Stimulated activated CD4-positive, alpha-beta T cell treated with anti-CD3 and anti-CD28 coated beads, Interleukin-4, amount 100 ng/mL, for 1 hour (primary cell): ENCODE results near the gene BRF1.
"Not testable (repeated sequence)": the region's sequence is repeated elsewhere in the genome, so short reads cannot be mapped to it uniquely, and the experiment has no call there.

Source experiments
- DNase-seq: peaks from one replicate; pipeline ENCODE4 v3.0.0-alpha.2; 2020

The BRF1 gene

DNA sequence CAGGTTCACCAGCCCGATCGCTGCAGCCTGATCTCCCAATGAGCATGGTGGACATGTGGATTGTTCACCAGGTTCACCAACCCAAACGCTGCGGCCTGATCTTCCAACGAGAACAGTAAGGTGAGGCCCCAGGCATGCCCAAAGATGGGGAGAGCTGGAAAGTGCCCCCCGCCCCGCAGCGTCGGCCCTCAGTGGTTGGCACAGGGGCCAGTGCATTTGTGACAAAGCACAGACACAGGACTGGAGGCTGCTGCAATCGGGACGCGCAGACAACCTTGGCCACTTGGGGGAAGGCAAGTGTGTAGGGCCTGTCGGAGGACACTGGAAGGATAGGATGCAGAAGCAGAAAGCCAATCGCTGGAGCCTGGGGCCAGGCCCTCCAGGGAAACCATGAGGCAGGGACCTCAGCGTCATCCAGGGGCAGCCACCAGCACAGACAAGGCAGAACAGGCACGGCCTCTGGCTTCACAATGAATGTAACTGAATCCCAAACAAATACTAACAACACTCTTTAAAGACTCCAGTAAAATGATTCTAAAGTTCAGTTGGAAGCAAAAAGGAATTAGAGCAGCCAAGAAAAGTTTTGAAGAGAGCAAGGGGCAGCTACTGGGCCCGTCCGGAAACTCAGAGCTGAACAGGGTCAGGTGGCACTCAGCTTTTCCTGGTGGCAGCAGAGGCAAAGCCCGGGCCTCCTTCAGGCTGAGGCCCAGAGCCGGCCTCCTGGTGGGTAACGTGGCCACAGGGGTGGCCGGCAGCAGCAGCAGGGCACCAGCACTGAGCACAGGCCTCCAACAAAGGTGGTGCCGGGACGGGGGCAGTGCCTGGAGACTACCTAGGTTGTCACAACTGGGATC, 13.3 kb downstream of the BRF1 start:
- DNase-seq = no peak

DNA sequence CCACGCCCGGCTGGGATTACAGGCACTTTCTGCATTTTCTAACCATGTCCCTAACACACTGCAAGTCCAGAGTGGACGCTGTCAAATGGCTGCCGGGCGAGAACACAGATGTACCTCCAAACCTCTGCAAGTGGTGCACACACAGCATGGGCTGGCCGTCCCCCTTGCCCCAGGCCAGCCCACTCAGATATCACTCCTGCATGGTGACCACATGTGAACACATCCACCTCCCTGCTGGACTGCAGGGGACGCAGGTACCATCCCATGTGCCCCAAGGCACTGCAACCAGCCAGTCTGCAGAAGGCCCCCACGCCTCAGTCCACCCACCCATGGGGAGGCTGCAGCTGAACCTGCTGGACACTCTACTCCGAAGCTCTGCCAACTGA, 14.0 kb downstream of the BRF1 start:
- no peak for DNase-seq

DNA sequence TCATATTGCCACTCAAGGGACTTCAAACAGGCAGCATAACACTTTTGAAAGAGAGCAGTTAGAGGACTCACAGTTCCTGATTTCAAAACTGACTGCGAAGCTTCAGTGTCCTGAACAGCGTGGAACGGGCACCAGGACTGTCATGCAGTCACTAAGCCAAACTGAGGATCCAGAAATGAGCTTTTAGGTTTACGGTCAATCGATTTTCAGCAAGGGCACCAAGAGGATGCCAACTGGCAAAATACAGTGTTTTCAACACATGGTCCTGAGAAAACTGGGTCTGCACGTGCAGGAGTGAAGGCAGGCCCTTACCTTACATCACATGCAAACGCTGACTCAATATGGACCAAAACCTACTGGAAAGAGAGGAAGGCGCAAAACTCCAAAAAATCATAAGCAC, 15.6 kb downstream of the BRF1 start:
- no peak for DNase-seq

DNA sequence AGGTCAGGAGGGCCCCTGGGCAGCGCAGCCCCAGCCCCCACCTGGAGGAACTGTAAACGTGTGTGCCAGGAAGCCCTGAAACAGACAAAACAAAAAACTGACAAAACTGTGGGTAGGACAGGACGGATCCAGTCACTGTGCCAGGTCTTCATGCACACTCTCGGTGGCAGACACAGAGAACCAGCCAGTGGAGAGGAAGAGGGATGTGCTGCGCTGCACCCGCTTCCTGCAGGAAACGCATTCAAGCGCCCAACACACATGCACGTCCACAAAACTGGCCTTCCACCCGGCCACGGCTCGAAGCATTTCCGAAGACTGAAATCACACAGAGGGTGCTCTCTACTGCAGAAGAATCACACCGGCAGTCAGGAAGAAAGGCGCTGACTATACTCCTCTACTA, 16.9 kb downstream of the BRF1 start:
- no peak for DNase-seq

DNA sequence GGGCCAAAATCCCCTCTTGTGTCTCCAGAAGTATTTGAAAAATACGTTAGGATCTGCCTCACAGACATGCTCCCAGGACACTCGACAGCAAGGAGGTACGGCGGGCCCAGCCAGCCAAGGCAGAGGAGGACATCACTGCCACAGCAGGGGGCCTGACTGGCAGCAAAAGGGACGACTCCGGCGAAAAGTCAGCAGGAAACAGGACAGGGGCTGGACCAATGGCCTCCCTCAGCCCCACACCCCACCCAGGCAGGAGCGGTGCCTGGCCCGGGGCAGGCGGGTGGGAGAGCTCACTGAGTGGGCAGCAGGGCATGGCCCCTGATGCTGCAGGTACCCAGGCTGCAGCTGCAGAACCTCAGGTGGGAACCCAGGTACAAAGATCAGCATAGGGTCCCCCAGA, 17.8 kb downstream of the BRF1 start:
- DNase-seq = no peak

DNA sequence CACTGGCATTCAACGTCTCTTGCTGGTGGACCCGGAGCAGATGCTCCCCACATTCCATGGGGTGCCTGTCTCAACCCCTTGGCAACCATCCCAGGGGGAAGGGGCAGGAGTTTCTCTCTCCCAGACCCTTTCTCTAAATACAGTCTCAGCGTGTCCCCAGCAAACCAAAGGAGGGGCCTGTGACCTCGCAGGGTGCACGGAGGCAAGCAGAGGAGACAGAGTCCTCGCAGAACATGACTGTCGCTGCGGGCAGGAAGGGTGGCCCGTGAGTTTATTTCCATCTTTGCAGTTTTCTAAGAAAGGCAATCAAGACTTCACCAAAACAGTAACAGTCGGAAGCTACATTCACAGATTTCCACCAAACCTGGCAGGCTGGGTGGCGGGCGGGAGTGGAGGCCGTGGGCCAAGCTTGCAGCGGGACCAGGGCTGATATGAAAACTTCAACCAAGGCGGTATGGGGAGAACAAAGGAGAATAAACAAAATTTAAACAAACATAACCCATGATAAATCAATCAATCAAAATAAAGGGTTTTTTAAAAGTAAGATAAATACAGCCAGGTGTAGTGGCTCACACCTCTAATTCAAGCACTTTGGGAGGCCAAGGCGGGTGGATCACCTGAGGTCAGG, 18.6 kb downstream of the BRF1 start:
- no peak for DNase-seq

DNA sequence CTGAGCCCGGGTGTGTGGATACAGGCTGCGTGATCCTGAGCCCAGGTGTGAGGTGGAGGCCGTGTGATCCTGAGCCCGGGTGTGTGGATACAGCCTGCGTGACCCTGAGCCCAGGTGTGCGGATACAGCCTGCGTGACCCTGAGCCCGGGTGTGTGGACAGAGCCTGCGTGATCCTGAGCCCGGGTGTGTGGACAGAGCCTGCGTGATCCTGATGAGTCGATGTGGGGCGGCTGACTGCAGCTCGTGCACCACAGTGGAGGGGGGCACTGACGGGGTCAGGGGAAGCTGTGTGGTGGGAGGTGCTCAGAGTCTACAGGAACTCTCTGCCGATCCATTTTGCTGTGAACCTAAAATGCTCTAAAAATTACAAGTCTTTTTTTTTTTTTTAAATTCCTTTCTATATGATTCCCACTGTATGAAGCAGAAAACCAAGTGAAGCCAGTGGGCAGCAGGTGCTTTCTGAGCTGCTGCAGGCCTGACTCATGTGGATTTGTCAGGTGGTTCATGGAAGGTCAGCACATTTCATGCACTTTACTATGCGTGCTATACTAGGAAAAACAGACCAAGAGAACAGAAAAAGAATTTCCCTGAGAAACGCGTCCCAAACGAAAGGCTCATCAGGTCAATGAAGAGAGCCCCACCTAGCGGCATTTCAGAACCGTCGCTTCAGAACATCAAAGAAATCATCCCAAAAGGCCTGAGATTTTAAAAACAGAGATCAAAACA, 19.3 kb downstream of the BRF1 start:
- DNase-seq = no peak

DNA sequence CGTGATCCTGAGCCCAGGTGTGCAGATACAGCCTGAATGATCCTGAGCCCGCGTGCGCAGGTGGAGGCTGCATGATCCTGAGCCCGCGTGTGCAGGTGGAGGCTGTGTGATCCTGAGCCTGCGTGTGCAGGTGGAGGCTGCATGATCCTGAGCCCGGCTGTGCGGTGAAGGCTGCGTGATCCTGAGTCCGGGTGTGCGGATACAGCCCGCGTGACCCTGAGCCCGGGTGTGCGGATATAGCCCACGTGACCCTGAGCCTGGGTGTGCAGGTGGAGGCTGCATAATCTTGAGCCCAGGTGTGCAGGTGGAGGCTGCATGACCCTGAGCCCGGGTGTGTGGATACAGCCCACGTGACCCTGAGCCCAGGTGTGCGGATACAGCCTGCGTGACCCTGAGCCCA, 20.3 kb downstream of the BRF1 start:
- no peak for DNase-seq

DNA sequence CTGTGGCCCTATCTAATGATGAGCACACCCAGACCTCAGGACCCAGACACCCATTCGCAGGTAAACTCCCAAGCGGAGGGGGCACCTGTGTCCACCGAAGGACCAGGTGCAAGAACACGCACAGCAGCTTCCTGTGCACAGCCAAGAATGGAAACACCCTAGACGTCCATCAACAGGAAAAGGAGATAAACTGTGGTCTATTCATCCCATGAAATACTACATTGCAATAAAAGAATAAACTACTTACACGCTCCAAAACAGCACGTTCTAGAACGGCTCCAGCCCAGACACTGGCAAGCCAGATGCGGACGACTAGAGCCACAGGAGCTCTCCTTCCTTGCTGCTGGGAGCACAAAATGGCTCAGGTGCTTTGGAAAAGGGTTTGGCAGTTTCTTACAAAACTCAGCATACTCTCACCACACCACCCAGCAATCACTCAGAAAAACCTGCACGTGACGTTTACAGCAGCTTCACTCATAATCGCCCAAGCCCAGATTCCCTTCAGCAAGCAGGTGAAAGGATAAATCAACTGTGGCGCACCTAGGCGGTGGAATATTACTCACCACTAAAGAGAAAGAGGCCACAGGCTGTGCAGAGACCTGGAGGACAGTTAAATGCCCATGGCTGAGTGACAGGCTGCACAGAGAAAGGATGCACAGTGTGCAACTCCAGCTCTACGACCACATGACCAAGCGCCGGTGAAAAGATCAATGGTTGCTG, 21.0 kb downstream of the BRF1 start:
- no peak for DNase-seq

DNA sequence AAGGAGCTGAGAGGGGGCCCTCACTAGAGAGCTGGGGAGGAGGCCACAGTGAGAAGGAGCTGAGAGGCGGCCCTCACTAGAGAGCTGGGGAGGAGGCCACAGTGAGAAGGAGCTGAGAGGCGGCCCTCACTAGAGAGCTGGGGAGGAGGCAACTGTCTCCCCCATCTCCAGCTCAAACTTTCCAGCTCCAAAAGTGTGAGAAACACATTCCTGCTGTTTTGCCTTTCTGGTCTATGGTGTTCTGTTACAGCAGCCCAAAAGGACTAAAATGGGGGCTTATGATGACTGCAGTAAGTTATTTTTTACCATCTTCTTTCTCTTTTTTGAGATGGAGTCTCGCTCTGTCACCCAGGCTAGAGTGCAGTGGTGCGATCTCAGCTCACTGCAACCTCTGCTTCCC, 23.4 kb downstream of the BRF1 start:
- DNase-seq = not testable (repeated sequence)

DNA sequence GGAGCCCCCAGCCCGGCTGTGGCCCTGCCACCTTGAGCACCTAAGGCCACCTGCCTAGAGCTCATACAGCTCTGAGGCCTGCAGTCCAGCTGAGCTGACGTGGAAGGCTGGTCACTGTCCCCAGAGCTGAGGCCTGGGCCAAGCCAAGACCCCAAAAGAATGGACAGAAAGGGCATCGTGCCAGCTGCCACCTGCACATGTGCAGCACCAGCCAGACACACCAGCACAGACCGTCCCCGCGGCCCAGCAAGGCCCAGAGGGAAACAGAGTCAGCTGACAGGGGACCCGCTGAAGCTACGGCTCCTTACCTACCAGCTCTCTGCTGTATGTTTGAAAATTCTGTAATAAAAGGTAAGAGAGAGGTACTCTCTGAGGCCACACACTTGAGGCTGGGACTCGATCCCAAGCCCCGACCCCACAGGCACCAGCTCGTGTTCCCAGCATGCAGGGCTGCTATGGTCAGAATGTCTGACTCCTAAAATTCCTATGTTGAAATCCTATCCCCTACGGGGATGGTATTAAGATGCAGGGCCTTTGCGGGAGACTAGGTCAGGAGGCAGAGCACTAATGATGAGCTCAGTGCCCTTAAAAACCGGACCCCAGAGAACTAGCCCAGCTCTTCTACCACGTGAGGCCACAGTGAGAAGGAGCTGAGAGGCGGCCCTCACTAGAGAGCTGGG, 25.4 kb downstream of the BRF1 start:
- DNase-seq = no peak

DNA sequence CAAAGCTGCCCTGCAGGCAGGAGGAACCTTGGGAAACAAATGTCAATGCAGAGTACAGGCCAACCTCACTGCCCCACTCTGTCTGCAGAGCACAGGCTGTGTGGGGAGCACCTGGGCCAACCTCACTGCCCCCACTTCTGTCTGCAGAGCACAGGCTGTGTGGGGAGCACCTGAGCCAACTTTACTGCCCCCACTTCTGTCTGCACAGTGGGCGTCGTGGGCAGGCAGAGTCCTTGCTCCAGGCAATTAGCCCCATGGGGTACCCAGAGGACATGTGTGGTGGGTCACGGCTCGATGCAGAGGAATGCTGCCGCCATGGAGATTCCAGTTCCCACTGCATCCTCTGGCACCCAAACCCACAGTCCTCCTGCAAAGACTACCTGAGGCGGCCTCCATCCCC, 26.2 kb downstream of the BRF1 start:
- DNase-seq = no peak

DNA sequence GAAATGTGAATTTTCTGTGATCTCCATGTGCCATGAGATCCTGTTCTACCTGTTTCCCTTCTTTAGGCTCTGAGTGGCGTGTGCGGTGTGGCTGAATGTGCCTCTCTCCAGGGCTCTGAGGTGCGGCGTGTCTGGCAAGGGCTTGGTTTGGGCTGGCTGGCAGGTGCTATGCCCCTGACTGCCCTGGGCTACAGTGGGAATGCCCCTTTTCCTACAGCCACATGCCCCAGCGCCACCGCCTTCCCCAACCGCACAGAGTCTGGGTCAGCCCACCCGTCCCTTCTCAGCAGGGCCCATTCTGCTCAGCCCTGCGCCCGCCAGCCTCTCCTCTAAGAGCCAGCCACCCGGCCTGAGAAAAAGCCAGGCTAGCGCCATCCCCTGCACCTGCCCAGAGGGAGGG, 27.7 kb downstream of the BRF1 start:
- DNase-seq = no peak

DNA sequence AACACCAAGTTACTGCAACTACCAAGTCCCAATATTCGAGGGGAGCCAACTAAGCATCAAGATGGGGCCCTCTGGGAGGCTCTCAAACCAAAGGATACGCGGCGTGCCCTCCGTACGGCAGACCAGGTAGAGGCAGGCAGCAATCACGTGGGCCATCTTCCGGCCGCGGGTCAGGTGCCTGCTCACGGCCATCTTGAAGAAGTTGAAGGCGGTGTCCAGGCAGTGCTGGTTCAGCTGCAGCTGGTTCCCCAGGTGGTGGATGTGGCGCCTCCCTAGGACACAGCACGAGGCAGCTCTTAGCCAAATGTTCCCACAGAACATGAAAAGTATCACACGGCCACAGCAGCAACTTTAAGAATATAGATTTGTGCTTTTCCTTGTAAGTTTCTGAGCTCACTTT, 28.2 kb downstream of the BRF1 start:
- no peak for DNase-seq

DNA sequence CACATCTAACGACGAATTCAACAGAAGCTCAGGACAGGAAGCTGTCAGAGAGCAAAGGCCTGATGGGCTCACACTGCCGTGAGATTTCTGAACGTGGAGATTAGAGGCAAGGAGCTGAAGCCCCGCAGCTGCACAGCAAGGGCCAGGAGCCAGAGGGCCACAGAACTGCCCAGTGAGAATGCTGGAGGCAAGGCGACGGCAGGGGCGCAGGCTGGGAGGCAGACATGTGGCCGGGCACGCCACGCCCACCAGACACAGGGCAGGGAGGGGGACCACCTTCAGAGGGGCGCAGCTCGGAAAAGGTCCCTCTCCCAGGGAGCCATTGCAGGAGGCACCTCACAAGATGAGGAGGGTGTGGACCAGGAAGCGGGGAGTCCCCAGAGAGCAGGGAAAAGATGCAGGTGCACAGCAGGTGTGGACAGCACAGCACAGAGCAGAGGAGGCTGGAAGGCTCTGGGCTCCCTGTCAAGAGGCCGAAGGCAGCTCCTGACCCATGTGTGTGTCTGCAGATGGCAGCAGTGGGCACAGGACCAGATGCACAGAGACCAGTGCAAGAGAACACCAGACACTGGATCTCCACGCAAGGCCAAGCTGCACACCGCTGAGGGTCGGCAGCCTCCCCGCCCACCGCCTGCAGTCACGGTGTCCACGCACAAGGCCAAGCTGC, 29.4 kb downstream of the BRF1 start:
- DNase-seq = no peak

DNA sequence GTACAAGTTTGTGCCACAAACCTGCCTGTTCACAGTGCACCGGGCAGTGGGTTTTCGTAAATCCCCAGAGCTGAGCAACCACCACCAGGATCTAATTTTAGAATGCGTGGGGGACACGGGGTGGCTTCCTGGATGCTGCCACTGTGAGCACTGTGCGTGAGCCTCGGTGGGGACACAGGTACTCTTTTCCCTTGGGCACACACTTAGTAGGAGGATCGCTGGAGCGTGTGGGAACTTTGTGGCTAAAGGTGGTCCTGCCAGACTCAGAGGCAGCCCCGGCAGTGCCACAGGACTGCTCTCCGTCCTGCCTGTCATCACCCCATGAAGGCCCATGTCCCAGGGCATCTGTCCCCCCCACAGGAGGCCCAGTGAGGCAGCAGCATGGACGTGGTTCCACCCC, 31.4 kb downstream of the BRF1 start:
- DNase-seq = no peak

DNA sequence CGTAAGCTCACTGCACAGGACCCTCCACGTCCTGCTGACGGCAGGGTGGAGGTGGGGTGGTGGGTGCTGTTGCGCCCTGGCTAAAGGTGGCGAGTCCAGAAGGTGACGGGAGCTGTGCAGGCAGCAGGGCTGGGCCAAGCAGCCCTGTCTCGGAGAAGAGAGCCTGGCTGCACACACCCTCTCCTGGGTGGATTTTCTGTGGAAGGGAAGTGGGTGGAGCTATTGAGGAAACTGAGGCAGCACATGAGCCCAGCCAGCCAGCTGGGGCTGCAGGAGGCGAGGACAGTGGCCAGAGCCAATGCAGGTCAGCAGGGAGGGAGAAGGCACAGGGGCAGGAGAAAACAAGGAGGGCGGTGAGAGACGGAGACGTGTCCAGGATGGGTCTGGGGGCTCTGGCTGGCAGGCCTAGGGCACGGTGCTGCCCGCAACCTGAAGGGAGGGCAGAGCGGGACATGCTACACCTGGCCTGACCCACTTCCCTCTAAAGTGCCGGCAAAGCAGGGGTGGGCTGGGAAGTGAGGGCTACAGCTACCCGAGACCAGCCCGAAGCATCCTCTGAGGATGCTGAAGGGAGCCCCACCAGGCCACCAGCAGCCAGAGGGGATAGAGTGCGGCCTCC, 32.0 kb downstream of the BRF1 start:
- DNase-seq = no peak

DNA sequence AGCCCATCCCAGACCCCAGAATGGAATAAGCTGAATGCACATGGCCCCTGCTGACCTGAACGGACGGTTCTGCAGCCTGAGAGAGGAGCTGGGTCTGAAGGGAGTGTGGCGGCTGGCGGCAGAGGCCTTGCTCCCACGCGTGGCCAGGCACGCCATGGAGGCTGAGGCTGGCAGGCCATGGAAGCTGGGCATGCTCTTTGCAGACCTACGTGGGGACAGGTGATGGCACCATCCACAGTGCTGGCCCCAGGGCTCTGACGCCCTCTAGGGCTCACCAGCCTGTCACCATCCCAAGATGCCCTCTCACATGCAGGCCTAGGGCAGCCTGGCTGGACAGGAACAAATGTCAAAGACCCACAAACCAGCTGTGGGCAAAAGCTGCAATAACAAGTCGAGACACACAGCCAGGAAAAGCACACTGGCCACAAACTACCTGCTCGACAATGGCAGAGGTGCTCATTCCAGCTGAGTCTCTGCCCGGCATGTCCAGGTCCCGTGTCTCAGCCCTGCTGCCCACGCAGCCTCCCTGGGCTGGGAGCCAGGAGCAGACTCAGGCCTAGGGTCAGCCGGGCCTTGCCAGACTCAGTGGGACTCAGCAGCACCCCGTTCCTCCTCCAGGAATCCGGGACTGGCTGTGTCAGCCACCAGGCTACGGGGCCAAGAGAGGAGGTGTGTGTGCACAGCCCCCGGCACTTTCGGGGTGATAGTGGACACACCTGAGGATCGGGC, 32.8 kb downstream of the BRF1 start:
- DNase-seq = no peak

DNA sequence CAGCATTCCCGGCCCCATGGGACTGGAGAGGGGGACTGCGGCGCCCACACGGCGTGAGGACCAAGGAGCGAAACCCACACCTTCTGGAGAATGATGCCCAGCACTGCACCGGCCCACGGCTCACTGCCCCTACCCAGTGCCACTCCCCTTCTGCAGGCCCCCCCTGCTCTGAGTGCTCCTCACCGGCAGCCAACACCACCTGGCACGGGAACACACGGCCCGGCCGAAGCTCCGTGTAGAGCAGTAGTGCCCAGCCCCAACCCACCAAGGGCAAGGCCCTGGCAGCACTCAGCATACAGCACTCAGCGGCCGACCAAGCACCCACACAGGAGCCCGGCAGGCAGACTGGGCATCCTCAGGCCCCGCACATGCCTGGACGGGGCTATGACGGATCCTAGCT, 39.0 kb downstream of the BRF1 start:
- DNase-seq = no peak

DNA sequence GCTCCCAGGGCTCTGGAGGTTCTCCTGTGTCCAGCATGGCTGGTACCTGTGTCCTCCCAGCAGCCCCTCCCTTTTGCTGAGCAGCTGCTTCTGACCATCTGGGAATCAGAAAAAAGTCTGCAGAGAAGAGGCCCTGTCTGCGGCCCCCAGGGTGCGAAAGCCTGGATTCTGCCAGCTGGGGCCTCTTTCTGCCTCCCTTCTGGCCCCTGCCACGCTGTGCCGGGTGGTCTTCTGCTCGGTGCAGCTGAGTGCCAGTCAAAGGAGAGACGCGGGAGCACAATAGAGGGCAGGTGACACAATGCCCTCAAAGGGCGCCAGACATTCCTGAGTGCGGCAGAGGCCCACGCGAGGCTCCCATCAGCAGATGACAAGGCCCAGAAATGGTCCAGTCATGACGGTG, 39.8 kb downstream of the BRF1 start:
- DNase-seq = no peak

DNA sequence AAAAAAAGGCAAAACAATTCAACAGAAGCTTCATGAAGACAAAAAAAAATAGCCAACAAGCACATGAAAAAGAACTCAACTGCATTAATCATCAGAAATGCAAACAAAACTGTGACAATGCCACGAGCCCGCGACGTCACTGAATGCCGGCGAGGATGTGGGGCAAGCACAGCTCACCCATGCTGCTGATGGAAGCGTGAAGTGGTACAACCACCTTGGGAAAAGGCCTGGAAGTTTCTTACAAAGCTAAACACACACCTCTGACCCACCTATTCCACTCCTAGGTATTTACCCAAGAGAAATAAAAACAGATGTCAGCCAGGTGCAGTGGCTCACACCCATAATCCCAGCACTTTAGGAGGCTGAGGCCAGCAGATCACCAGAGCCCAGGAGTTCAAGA, 42.0 kb downstream of the BRF1 start:
- no peak for DNase-seq
